Vagina (tissue), 2 donors: ENCODE measurements around the gene SYT1.

ENCODE experiments used
- CTCF ChIP-seq, 3 experiments: fragments of 450-650 bp in 2 of 3; fragments of 200-600 bp in 1 of 3; sonication (generic) in 1 of 3; IDR thresholded peaks; one replicate each; pipeline ENCODE4 v1.5.1; 2017 to 2019; ENCODE audit warnings: antibody characterized with exemption in 3 of 3, mild to moderate bottlenecking in 2 of 3, moderate library complexity in 2 of 3
- POLR2A ChIP-seq, 2 donors: fragments of 450-650 bp; IDR thresholded peaks; one replicate each; pipeline ENCODE4 v1.6.1; 2017; ENCODE audit warnings: antibody characterized with exemption in 2 of 2, mild to moderate bottlenecking in 2 of 2, moderate library complexity in 2 of 2
- POLR2AphosphoS5 ChIP-seq, 2 donors: sonication (generic); formaldehyde crosslinking; IDR thresholded peaks; one replicate each; pipeline ENCODE4 v1.9.0; 2017; ENCODE audit warnings: antibody characterized with exemption in 2 of 2, mild to moderate bottlenecking in 2 of 2, low read depth in 1 of 2; ENCODE audit not compliant: insufficient read depth in 1 of 2

GRCh38 chr12:79453820-79454219, 589.2 kb downstream of the SYT1 start:
- TF ChIP-seq CTCF (IDR thresholded peaks at IDR 0.05), result no peak
- TF ChIP-seq POLR2AphosphoS5 (IDR thresholded peaks at IDR 0.05; ENCODE audit: insufficient read depth in 1 of 2, low read depth in 1 of 2), result no peak
- no peak for TF ChIP-seq POLR2A (IDR thresholded peaks at IDR 0.05)
